Measurements from ENCODE around the gene SDCBP2. TPM values are rescaled to one million over a fixed set of nuclear protein-coding genes. Genes with fewer than 3 reads are reported as not detected.

Gene SDCBP2
- total and polyA plus RNA-seq, 4 donors, result 1.9 to 6.1 (median 4.7) TPM

- no peak overlapping the region for H3K4me3 ChIP-seq (ENCODE audit: low read depth in 1 of 3, low read length in 3 of 3)
- no peak for TF ChIP-seq RAD21 (IDR thresholded peaks at IDR 0.05)
- no peak for TF ChIP-seq RXRA (IDR thresholded peaks at IDR 0.05)
- TF ChIP-seq YY1 (IDR thresholded peaks at IDR 0.05), result no peak
- TF ChIP-seq SP1 (IDR thresholded peaks at IDR 0.05), result no peak
- no peak for TF ChIP-seq EGR1 (IDR thresholded peaks at IDR 0.05; ENCODE audit: low read depth in 2 of 2)
- no peak for TF ChIP-seq REST (IDR thresholded peaks at IDR 0.05)
- no peak for TF ChIP-seq FOXA1 (IDR thresholded peaks at IDR 0.05)
- no peak for TF ChIP-seq HNF4A (conservative IDR thresholded peaks at IDR 0.05)
- TF ChIP-seq ZBTB33 (IDR thresholded peaks at IDR 0.05), result no peak
- no peak for TF ChIP-seq HNF4G (IDR thresholded peaks at IDR 0.05)
- no peak for TF ChIP-seq GABPA (IDR thresholded peaks at IDR 0.05 in 1 of 2, conservative IDR thresholded peaks at IDR 0.05 in 1 of 2)
- TF ChIP-seq MAX (IDR thresholded peaks at IDR 0.05), result no peak
- no peak for TF ChIP-seq TAF1 (conservative IDR thresholded peaks at IDR 0.05)
- TF ChIP-seq FOXA2 (IDR thresholded peaks at IDR 0.05), result no peak
- TF ChIP-seq CTCF (IDR thresholded peaks at IDR 0.05; ENCODE audit: low read depth, low read length, missing input control), result no peak
- TF ChIP-seq ATF3 (IDR thresholded peaks at IDR 0.05), result no peak
- no peak for TF ChIP-seq JUND (IDR thresholded peaks at IDR 0.05)
- 79% methylated on average over 9 of the region's 9 CpGs for WGBS
- no peaks in the 10 kb centered on the region for H3K4me1 ChIP-seq (ENCODE audit: control insufficient read depth in 4 of 4, insufficient read depth in 4 of 4, low read length in 3 of 4)
- no peak overlapping the region for H3K9ac ChIP-seq (ENCODE audit: low read depth in 1 of 2, low read length in 2 of 2)
- no peaks in the 10 kb centered on the region for H3K36me3 ChIP-seq (ENCODE audit: control insufficient read depth in 4 of 4, insufficient read depth in 3 of 4, low read depth in 1 of 4, low read length in 3 of 4)
- H3K27ac ChIP-seq (ENCODE audit: low read depth in 1 of 2, low read length in 2 of 2), result no peak overlapping the region
- H3K27me3 ChIP-seq (ENCODE audit: control insufficient read depth in 4 of 4, insufficient read depth in 4 of 4, low read length in 3 of 4), result no peaks in the 10 kb centered on the region
- DNase-seq (ENCODE audit: low spot score), result no peak
- H3K9me3 ChIP-seq (ENCODE audit: control insufficient read depth in 4 of 4, low read length in 3 of 4), result no peaks in the 10 kb centered on the region
Observed at GRCh38 chr20:1299522-1299921, 29.4 kb downstream of the SDCBP2 start.
